Adrenal gland (tissue), 12 donors: ENCODE measurements around the gene ATAD1. TPM values are rescaled to one million over a fixed set of nuclear protein-coding genes. Genes with fewer than 3 reads are reported as not detected.

Source experiments
- DNase-seq, 7 donors: peaks; one replicate each; pipeline ENCODE4 v3.0.0-alpha.2; 2019 to 2020
- H3K27ac ChIP-seq, 5 donors: fragments of 200-600 bp; sonication (generic) in 4 of 5; 1 replicate in 3 of 5; 2 replicates in 2 of 5; pipeline versions ENCODE4 v1.5.1 to v1.8.0; 2016 to 2020; ENCODE audit warnings: mild to moderate bottlenecking in 1 of 5
- H3K27me3 ChIP-seq: fragments of 200-600 bp; 2 replicates; pipeline ENCODE4 v1.8.0; 2021
- H3K36me3 ChIP-seq, 2 donors: fragments of 200-600 bp; replicated peaks in 1 of 2; 1 replicate in 1 of 2; 2 replicates in 1 of 2; pipeline versions ENCODE4 v1.5.1 to v1.8.0; 2018 to 2022
- H3K4me1 ChIP-seq, 2 donors: fragments of 200-600 bp; replicated peaks in 1 of 2; 1 replicate in 1 of 2; 2 replicates in 1 of 2; pipeline versions ENCODE4 v1.5.1 to v1.8.0; 2018 to 2021
- H3K4me3 ChIP-seq, 4 donors: fragments of 200-600 bp; sonication (generic) in 3 of 4; one replicate each; pipeline ENCODE4 v1.5.1; 2016 to 2018
- H3K9me3 ChIP-seq, 3 donors: fragments of 200-600 bp; sonication (generic) in 1 of 3; replicated peaks in 1 of 3; 1 replicate in 2 of 3; 2 replicates in 1 of 3; pipeline versions ENCODE4 v1.5.1 to v1.8.0; 2016 to 2021
- CTCF ChIP-seq, 6 experiments: fragments of 450-650 bp in 4 of 6; fragments of 200-600 bp in 2 of 6; sonication (generic) in 1 of 6; IDR thresholded peaks; 1 replicate in 5 of 6; 2 replicates in 1 of 6; pipeline versions ENCODE4 v1.5.1 to v1.8.0; 2016 to 2021; ENCODE audit warnings: antibody characterized with exemption in 6 of 6, mild to moderate bottlenecking in 2 of 6, moderate library complexity in 1 of 6
- POLR2A ChIP-seq, 2 donors: fragments of 450-650 bp; IDR thresholded peaks; one replicate each; pipeline ENCODE4 v1.6.1; 2017; ENCODE audit warnings: antibody characterized with exemption in 2 of 2, mild to moderate bottlenecking in 2 of 2, moderate library complexity in 1 of 2
- WGBS, 4 donors: extraction: QIAGEN DNeasy Blood & Tissue Kit in 2 of 4; methylation state at CpG; one replicate each; pipeline versions ENCODE4 v1.1.5 to v1.1.7; 2013 to 2017; 5-methylcytosine and 5-hydroxymethylcytosine counted together
- intact Hi-C, 2 donors: fragments of 100-400 bp; cut with DNase I; formaldehyde crosslinking; loops; one replicate each; pipeline versions ENCODE4 v1.14.1 to v1.15.0; 2022 to 2023
- polyA plus RNA-seq, 3 donors: library from polyadenylated mRNA; stranded (reverse); fragments of 200-250 nt in 2 of 3; fragments of 350-450 nt in 1 of 3; fragmentation: Illumina TruSeq in 1 of 3; extraction: RNeasy Lipid Tissue Mini Kit (QIAGEN cat#74804) in 1 of 3; gene quantifications; one replicate each; pipeline ENCODE4 v1.2.3, GENCODE V29; 2013 to 2014
- total RNA-seq, 9 donors: library from RNA; depleted of rRNA in 4 of 9; stranded (reverse); fragments of >200 nt in 4 of 9; fragments of 120-200 nt in 1 of 9; fragmentation: NEBNext Ultra II Directional in 1 of 9; extraction: Animal tissue kit (Norgen Biotek cat#: 25700) in 1 of 9; gene quantifications; one replicate each; pipeline versions ENCODE4 v1.1.0 to v1.2.4, GENCODE V29; 2013 to 2023
- donor health status: healthy with polysubstance abuse.
- donor health status: Bipolar disorder and iron deficiency.
- donor health status: DM: yes; HTN: yes; CAD: no.
- donor health status: DM: no; HTN: no; CAD: no.
- donor health status: DM: no; HTN: no; CAD: no.
- donor health status: DM: yes; HTN: yes; CAD: no.

ATAD1 gene
- total and polyA plus RNA-seq, 12 donors, result 8.5 to 119 (median 50.4) TPM

GRCh38 chr10:87723500-87723899 lies 94.5 kb downstream of the ATAD1 start:
- 70 to 78% (median 74%) methylated on average over 6 of the region's 6 CpGs for WGBS, 4 donors
- no peaks in the 10 kb centered on the region for H3K36me3 ChIP-seq
- TF ChIP-seq CTCF (IDR thresholded peaks at IDR 0.05), result no peak
- TF ChIP-seq POLR2A (IDR thresholded peaks at IDR 0.05), result no peak
- no peaks in the 10 kb centered on the region for H3K9me3 ChIP-seq
- H3K27me3 ChIP-seq, result no peaks in the 10 kb centered on the region
- H3K4me1 ChIP-seq, result peaks cover 0 to 12% of the 10 kb centered on the region in 2 donors
- H3K4me3 ChIP-seq, result no peak overlapping the region
- intact Hi-C loops, result no loop called here
- H3K27ac ChIP-seq, result no peak overlapping the region
- no peak for DNase-seq

GRCh38 chr10:87722716-87723115 lies 95.3 kb downstream of the ATAD1 start:
- Histone ChIP-seq H3K27me3 (no peaks in the 10 kb centered on the region), H3K36me3 (no peaks in the 10 kb centered on the region), H3K4me3 (no peak overlapping the region), H3K9me3 (no peaks in the 10 kb centered on the region), H3K27ac (no peak overlapping the region), H3K4me1 (peaks cover 0 to 12% of the 10 kb centered on the region in 2 donors)
- intact Hi-C loops, result no loop called here
- WGBS, 4 donors, result 74 to 79% (median 76%) methylated on average over 4 of the region's 4 CpGs
- no peak for DNase-seq
- TF ChIP-seq CTCF (IDR thresholded peaks at IDR 0.05) (no peak), POLR2A (IDR thresholded peaks at IDR 0.05) (no peak)

- intact Hi-C loops, result no loop called here
- Histone ChIP-seq H3K9me3 (no peaks in the 10 kb centered on the region), H3K36me3 (no peaks in the 10 kb centered on the region), H3K27ac (no peak overlapping the region), H3K4me1 (peaks cover 0 to 15% of the 10 kb centered on the region in 2 donors), H3K27me3 (no peaks in the 10 kb centered on the region), H3K4me3 (no peak overlapping the region)
- 80 to 94% (median 91%) methylated on average over 2 of the region's 2 CpGs for WGBS, 4 donors
- DNase-seq, result no peak
- no peak for TF ChIP-seq POLR2A (IDR thresholded peaks at IDR 0.05)
- no peak for TF ChIP-seq CTCF (IDR thresholded peaks at IDR 0.05)
These were observed 96.2 kb downstream of the ATAD1 start for GRCh38 chr10:87721781-87722180.

- WGBS, 4 donors, result 98 to 100% (median 100%) methylated on average over 1 of the region's 1 CpG
- Histone ChIP-seq H3K36me3 (no peaks in the 10 kb centered on the region), H3K4me1 (peaks cover 0 to 26% of the 10 kb centered on the region in 2 donors), H3K9me3 (no peaks in the 10 kb centered on the region), H3K27ac (no peak overlapping the region), H3K4me3 (no peak overlapping the region), H3K27me3 (no peaks in the 10 kb centered on the region)
- TF ChIP-seq POLR2A (IDR thresholded peaks at IDR 0.05), result no peak
- no peak for TF ChIP-seq CTCF (IDR thresholded peaks at IDR 0.05)
- DNase-seq, result no peak
- intact Hi-C loops, result no loop called here
These were observed 97.4 kb downstream of the ATAD1 start for GRCh38 chr10:87720665-87721064.
